Peyer's patch (tissue), 4 donors: ENCODE data around the gene GPSM1.

ENCODE experiments used
- POLR2A ChIP-seq, 2 donors: fragments of 450-650 bp; IDR thresholded peaks; one replicate each; pipeline ENCODE4 v1.5.1; 2017; ENCODE audit warnings: antibody characterized with exemption in 2 of 2, mild to moderate bottlenecking in 2 of 2, moderate library complexity in 2 of 2
- TF ChIP-seq, protein P1 (sequence below), 6 experiments: fragments of 450-650 bp in 4 of 6; fragments of 200-600 bp in 2 of 6; sonication (generic) in 1 of 6; IDR thresholded peaks; one replicate each; pipeline ENCODE4 v1.5.1; 2017 to 2019; ENCODE audit warnings: antibody characterized with exemption in 6 of 6, mild to moderate bottlenecking in 3 of 6, moderate library complexity in 1 of 6

DNA sequence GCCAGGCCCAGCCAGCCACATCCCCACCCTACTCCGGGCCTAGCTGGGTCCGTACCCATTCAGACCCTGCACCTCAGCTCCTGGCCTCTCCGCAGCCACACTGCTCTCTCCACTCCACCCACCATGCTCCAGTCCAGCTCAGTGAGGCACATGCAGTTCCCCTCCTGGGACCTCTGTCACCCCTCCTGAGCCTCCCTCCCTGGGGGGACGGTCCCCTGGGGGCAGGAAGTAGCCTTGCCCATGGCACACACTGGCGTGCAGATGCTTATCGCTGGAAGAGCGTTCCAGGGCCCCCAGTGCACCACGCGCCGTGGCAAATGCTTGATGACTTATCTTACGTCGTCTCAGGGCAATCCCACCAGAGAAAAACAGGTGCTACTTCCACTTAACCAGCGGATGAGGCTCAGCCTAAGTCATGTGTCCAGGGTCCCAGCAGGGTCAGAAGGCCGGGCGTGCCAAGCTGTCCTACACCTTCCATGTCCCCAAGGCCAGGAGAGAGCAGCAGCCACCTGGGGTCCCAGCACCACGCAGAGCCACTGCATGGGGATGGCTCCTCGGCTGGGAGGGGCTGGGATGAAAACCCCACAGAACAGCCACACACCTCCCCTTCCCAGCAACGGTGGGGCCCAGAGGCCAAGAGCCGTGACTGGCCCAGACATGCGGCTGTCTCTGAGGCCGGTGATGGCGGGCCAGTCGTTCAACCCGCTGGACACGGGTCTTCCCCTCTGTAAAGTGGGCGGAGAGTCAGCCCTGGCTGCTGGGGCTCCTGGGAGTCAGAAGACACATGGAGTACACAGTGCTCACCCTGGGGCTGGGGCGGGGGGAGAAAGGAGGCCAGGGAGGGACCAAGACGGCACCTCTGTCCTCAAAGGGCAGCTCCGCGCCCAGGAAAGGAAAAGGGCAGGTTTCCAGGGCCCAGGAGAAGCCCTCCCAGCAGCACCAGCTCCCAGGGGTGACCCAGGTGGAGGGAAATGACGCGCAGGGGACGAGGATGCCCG lies 20.8 kb upstream of the GPSM1 start:
- TF ChIP-seq, protein P1, sequence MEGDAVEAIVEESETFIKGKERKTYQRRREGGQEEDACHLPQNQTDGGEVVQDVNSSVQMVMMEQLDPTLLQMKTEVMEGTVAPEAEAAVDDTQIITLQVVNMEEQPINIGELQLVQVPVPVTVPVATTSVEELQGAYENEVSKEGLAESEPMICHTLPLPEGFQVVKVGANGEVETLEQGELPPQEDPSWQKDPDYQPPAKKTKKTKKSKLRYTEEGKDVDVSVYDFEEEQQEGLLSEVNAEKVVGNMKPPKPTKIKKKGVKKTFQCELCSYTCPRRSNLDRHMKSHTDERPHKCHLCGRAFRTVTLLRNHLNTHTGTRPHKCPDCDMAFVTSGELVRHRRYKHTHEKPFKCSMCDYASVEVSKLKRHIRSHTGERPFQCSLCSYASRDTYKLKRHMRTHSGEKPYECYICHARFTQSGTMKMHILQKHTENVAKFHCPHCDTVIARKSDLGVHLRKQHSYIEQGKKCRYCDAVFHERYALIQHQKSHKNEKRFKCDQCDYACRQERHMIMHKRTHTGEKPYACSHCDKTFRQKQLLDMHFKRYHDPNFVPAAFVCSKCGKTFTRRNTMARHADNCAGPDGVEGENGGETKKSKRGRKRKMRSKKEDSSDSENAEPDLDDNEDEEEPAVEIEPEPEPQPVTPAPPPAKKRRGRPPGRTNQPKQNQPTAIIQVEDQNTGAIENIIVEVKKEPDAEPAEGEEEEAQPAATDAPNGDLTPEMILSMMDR (IDR thresholded peaks at IDR 0.05) = no peak
- no peak for TF ChIP-seq POLR2A (IDR thresholded peaks at IDR 0.05)
